Neuron (in vitro differentiated cells): ENCODE measurements around the gene MDN1.

ENCODE experiments used
- H2AFZ ChIP-seq: one replicate; pipeline ENCODE4 v1.6.1; 2013; ENCODE audit warnings: low read depth, mild to moderate bottlenecking, inconsistent platforms, low read length, moderate library complexity
- H3K27me3 ChIP-seq: one replicate; pipeline ENCODE4 v1.6.1; 2013; ENCODE audit warnings: low read length; ENCODE audit not compliant: insufficient read depth
- H3K36me3 ChIP-seq: one replicate; pipeline ENCODE4 v1.6.1; 2013; ENCODE audit warnings: low read length; ENCODE audit not compliant: insufficient read depth
- H3K4me1 ChIP-seq: one replicate; pipeline ENCODE4 v1.6.1; 2013; ENCODE audit warnings: low read length; ENCODE audit not compliant: insufficient read depth
- H3K4me3 ChIP-seq: 2 replicates; pipeline ENCODE4 v1.5.1; 2013; ENCODE audit warnings: mild to moderate bottlenecking, low read length, moderate library complexity
- H3K9me3 ChIP-seq: one replicate; pipeline ENCODE4 v1.6.1; 2013; ENCODE audit warnings: low read length

MDN1 gene

DNA sequence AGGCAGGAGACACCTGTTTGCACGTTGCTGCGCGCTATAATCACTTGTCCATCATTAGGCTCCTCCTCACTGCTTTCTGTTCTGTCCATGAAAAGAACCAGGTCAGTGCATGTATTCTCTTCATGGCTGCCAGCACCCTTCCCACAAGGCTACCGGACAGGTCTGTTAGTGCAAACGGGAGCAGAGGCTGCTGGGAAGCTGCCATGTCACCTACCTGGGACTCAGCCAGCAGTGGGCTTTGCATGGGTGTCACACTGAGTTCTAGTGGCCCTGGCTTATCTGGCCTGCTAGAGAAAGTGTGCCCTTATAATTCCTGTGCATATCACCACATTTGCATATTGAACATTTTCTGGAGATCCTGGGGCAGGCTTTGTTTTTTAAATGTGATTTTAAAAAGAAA lies 205.8 kb downstream of the MDN1 start:
- no peak overlapping the region for H2AFZ ChIP-seq
- H3K27me3 ChIP-seq, result no peaks in the 10 kb centered on the region
- no peaks in the 10 kb centered on the region for H3K4me1 ChIP-seq
- H3K4me3 ChIP-seq, result no peak overlapping the region
- no peaks in the 10 kb centered on the region for H3K9me3 ChIP-seq
- peaks cover 49% of the 10 kb centered on the region for H3K36me3 ChIP-seq

DNA sequence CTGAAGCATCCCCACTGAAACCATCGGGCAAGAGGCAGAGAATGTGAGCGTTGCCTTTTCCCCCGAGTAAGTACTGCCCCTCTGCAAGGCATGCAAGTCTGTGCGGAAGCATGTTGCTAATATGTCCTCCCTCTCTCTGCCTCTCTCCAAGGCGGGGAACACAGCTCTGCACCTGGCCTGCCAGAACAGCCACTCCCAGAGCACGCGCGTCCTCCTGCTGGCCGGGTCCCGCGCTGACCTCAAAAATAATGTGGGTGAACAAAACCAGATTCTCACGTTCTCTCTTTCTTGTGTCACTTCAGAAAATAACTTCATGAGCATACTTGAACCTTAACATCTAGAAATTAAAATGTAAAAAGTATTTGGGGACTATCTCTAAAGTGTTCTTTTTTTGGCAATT lies 207.5 kb downstream of the MDN1 start:
- Histone ChIP-seq H3K9me3 (no peaks in the 10 kb centered on the region), H3K4me3 (no peak overlapping the region), H3K36me3 (peaks cover 46% of the 10 kb centered on the region), H3K27me3 (no peaks in the 10 kb centered on the region), H3K4me1 (no peaks in the 10 kb centered on the region), H2AFZ (no peak overlapping the region)

DNA sequence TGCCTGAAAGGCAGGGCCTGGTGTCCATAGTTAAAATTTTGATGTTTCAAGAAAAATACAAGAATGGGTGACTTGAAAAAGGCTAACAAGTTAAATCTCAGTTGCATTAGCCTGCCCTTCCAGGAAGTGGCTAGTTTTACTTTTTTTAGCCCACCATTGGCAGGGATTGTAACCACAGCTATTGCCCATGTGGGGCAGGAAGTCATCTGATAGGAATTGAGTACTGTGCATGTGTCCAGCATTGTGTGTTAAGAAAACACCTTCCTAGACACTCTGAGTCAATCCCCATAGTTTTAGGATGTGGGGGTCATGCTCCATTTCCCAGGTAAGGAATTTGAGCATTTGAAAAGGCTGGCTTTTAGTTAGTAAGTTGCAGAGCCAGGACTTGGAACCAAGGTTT lies 207.9 kb downstream of the MDN1 start:
- Histone ChIP-seq H3K4me1 (no peaks in the 10 kb centered on the region), H3K36me3 (peaks cover 42% of the 10 kb centered on the region), H3K4me3 (no peak overlapping the region), H2AFZ (no peak overlapping the region), H3K9me3 (no peaks in the 10 kb centered on the region), H3K27me3 (no peaks in the 10 kb centered on the region)

DNA sequence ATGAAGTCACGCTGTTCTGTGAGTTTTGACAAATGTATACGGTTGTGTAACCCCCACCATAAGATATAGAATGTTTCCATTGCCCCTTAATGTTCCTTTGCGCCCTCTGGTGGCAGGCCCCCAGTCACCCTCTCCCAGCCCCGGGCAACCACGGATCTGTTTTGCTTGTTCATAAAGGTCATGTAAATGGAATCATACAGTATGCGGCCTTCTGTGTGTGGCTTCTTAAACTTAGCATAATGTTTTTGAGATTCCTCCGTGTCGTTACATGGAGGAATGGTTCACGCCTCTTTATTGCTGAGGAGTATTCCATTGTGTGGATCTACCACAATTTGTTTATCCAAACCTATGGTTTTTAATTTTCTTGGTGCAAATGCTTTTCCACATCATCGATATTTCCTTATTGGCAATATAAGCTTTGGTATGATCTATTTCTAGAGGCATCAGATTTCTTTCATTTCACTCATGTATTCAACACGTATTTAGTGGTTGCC lies 209.4 kb downstream of the MDN1 start:
- H3K4me3 ChIP-seq, result no peak overlapping the region
- no peaks in the 10 kb centered on the region for H3K27me3 ChIP-seq
- H3K36me3 ChIP-seq, result peaks cover 41% of the 10 kb centered on the region

DNA sequence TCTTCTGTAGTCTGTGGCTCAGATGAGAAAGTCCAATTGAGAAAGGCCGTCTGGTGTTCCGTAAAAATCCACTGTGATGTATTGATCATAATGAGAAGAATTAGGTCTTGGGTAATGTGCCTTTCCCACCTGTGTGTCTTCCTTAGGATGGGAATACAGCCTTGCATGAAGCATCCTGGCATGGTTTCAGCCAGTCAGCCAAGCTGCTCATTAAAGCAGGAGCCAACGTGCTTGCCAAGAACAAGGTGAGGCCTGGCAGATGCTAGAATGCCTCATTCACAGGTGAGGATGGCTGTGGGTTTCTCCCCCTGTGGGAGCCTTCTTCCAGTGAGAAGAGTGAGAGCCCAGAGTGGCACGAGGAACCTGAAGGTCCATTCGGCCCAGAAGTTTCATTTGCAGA lies 213.7 kb downstream of the MDN1 start:
- Histone ChIP-seq H3K36me3 (peaks cover 43% of the 10 kb centered on the region), H3K4me1 (no peaks in the 10 kb centered on the region), H3K27me3 (no peaks in the 10 kb centered on the region), H3K4me3 (no peak overlapping the region), H3K9me3 (no peaks in the 10 kb centered on the region), H2AFZ (no peak overlapping the region)

More for the DNA sequence above, 209.4 kb downstream of the MDN1 start:
- Histone ChIP-seq H3K4me1 (no peaks in the 10 kb centered on the region), H3K9me3 (no peaks in the 10 kb centered on the region), H2AFZ (no peak overlapping the region)

DNA sequence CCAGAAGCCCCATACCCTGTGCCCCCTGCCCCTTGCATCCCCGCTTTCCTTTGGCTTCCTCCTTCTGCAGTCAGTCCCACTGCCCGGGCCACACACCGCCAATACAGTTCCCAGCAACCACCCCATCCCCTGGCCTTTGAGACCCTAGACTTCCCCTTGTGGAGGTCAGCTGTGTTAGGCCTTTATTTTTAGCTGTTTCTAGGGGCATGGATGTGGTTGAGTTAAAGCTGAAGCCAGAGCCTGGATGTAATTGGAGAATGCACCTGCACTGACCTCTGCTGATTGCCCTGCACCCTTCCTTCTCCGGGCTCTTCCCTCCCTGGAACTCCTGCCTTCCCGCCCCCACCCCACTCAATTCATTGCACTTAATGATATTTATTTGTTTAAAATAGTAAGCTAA lies 214.9 kb downstream of the MDN1 start:
- peaks cover 37% of the 10 kb centered on the region for H3K36me3 ChIP-seq
- no peaks in the 10 kb centered on the region for H3K9me3 ChIP-seq
- no peak overlapping the region for H2AFZ ChIP-seq
- H3K4me1 ChIP-seq, result no peaks in the 10 kb centered on the region
- no peaks in the 10 kb centered on the region for H3K27me3 ChIP-seq
- no peak overlapping the region for H3K4me3 ChIP-seq

DNA sequence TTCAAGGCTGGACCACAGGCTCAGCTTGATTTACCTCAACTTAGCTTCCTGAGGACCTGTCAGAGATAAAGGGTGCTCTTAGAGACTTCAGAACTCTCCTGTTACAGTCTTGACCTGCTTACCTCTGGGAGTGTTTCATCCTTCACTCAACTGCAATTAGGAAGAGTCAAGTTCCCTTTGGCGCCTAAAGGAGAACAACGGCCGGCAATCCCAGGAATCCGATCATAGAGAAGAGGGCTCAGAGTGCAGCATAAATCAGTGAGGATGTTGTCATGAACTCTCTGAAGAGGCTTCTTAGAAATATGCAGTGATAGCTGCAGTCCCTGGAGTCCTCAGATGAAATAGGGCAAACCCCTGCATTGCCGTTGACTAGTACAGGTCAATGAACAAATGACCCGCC lies 217.4 kb downstream of the MDN1 start:
- Histone ChIP-seq H3K36me3 (peaks cover 29% of the 10 kb centered on the region), H3K4me1 (no peaks in the 10 kb centered on the region), H3K27me3 (no peaks in the 10 kb centered on the region)

DNA sequence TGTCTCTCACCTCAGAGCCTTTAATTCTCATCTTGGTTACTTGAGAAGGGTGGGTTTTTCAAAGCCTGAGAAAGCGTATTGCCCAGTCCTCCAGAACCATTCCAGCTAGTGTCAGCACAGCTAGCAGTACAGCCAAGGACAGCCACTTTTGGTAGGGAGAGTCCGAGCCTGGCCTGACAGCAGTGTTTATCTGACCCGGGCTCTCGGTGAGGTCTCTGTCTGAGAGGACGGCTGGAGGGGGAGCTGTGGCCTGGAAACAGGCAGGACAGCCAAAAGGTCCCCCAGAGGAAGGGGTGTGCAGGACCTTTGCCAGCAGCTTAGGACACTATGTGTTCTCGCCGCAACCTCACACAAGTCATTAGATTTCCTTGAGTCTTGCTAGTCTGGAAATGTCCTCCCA lies 219.9 kb downstream of the MDN1 start:
- Histone ChIP-seq H3K9me3 (no peaks in the 10 kb centered on the region), H3K27me3 (no peaks in the 10 kb centered on the region), H3K4me1 (no peaks in the 10 kb centered on the region), H3K4me3 (no peak overlapping the region), H3K36me3 (peaks cover 26% of the 10 kb centered on the region), H2AFZ (no peak overlapping the region)

More for the DNA sequence above, 217.4 kb downstream of the MDN1 start:
- H2AFZ ChIP-seq, result no peak overlapping the region
- no peaks in the 10 kb centered on the region for H3K9me3 ChIP-seq
- H3K4me3 ChIP-seq, result no peak overlapping the region

DNA sequence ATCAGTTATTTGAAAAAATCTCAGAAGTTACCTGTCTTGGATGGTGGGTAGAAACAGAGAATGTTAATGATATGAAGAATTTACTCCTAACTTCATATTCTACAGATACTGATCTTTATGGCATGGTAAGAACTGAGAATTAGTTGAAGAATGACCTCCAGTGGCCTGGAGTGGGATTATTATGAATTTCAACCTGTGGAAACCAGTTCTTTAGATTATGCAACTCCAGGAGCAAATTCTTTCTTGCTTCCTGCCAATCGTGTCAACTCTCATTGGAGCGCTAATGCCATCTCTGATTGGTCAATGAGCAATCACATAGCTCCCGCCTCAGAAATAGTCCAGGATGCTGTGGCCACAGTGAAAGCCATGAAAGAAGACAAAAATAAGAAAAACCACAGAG lies 221.6 kb downstream of the MDN1 start:
- peaks cover 22% of the 10 kb centered on the region for H3K36me3 ChIP-seq
- H3K27me3 ChIP-seq, result no peaks in the 10 kb centered on the region
- H3K4me1 ChIP-seq, result no peaks in the 10 kb centered on the region
- no peaks in the 10 kb centered on the region for H3K9me3 ChIP-seq
- no peak overlapping the region for H2AFZ ChIP-seq
- no peak overlapping the region for H3K4me3 ChIP-seq

DNA sequence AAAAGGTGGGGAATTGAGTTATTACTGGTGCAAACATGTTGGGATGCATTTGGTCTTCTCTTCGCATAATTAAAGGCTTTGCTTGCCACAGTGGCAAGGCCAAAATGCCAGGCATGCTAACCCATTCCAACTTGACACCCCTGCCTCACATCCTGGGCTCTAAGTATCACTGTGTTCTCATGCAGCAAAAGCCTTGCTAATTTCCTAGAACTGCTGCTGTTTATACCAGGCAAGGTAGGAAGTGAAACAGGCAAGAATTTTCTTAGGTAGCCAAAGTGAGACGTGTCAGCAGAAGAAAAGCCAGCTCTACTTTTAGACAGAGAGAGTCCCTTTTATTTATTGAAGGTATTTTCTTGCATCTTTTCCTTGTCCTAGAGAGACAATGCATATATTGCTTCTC lies 222.2 kb downstream of the MDN1 start:
- Histone ChIP-seq H3K4me3 (no peak overlapping the region), H3K9me3 (no peaks in the 10 kb centered on the region), H3K27me3 (no peaks in the 10 kb centered on the region), H2AFZ (no peak overlapping the region), H3K4me1 (no peaks in the 10 kb centered on the region), H3K36me3 (peaks cover 19% of the 10 kb centered on the region)

DNA sequence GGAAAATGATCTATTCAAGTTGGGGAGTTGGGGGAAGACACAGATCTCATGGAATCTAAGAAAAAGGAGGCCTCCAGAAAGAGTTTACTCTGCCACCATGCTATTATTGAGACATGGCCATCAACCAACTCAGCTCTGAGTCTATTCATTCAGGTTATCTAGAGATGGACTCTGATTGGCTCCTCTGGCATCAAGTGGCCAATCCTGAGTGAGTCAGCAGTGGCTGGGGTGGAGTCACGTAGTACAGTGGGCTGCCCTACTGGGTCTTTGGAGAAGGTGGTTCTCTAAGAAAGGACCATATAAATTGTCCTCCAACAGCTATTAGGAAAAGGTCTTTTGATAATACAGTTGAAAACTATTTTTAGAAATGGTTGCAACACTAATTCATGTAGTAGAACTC lies 223.1 kb downstream of the MDN1 start:
- Histone ChIP-seq H3K9me3 (no peaks in the 10 kb centered on the region), H3K4me1 (no peaks in the 10 kb centered on the region), H3K36me3 (peaks cover 14% of the 10 kb centered on the region), H3K4me3 (no peak overlapping the region), H2AFZ (no peak overlapping the region), H3K27me3 (no peaks in the 10 kb centered on the region)

DNA sequence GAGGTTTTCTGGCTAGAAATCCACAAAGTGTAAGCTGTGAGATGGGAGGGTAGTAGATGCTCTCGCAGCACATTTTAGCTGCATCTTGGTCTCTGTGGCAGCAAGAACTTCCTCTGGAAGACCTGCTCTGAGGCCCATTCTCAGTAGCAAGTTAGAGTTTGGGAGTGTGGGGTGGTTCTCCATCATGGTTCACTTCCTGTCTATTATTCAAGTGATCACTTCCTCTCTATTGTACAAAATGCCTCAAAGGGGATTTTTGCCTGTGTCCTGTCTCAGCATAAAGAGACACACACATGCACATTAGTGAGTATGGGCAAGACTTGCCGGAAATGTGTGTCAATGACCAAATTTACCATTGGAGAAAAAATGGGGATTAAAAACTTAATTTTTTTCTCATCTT lies 223.5 kb downstream of the MDN1 start:
- Histone ChIP-seq H2AFZ (no peak overlapping the region), H3K36me3 (peaks cover 14% of the 10 kb centered on the region), H3K9me3 (no peaks in the 10 kb centered on the region), H3K4me1 (no peaks in the 10 kb centered on the region), H3K4me3 (no peak overlapping the region), H3K27me3 (no peaks in the 10 kb centered on the region)
